HG03280 (cell line): ENCODE data around the gene NFATC1.
A peak's percentile ranks its signal among the peaks of the same experiment; 100 is the strongest.

Source experiments
- ATAC-seq: cut with Tn5 transposase; IDR thresholded peaks from one replicate; pipeline ENCODE4 v1.9.1; 2021; ENCODE audit warnings: mild to moderate bottlenecking, moderate library complexity; ENCODE audit not compliant: unreplicated experiment

NFATC1 gene

DNA sequence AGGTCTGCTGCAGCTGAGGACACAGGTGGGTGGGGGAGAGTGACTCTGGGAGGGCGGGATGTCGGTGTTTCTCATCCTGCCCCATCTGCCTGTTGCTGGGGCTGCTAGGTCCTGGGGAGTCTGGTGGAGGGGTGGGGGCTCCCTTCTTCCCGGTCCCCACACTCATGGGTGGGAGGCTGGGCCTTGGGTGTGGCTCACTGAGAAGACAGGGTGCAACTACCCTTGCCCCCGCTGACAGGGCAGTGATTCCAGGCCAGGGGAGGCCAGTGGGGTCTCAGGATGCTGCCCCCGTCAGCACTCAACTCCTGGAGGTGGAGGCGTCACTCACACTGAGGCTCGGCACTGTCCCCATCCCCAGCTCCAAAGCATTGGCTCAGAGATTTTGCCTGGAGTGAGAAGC lies 7.7 kb upstream of the NFATC1 start:
- no peak for ATAC-seq

DNA sequence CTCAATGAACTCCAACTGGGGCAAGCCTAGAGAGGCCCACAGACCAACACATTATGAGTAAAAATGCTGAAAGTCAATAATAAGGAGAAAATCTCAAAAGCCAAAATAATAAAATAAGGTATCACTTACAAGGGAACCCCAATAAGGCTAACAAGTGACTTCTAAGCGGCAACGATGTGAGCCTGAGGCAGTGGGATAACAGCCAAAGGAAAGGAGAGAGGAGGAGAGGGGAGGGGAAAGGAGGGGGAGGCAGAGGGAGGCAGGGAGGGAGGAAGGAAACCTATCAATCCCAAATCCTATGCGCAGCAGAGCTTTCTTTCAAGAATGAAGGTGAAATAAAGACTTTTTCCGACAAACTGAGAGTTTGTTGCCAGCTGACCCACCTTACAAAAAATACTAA lies 6.0 kb upstream of the NFATC1 start:
- ATAC-seq, result no peak

DNA sequence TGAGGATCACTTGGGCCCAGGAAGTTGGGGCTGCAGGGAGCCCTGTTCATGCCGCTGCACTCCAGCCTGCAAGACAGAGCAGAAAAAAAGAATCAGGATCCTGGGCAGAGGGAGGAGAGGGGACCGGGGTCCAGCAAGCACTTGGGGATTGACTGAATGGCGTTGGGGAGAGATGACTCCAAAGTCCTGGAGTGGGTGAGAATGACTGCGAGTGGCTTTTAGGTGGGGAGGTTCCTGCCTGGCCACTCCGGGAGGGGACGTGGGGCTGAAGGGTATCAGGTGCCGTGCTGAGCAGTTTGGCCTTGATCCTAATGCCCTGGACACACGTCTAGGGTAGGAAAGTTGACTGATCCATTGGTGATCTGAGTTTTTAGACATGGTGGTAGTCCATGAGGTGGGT lies 3.5 kb upstream of the NFATC1 start:
- ATAC-seq, result no peak

DNA sequence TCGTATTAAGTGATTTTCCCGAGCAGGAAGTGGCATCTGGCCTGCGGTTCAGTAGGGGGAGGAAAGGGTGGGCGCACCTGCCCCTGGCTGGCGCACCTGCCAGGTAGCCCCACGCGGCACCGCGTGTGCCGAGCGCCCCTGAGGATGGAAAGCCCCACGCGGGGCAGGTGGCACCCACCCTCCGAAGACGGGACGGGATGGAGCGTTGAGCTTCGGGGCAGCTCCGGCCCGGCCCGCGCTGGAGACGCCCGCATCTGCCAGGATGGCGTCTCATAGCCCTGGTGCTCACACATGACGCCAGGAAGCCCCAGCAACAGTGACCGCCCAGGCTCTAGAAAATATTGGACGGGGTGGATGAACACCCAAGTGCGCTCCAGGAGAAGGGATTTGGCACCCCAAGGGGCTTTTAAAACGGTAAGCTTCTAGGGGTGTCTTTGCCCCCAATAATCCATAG lies 2.5 kb upstream of the NFATC1 start:
- ATAC-seq, result no peak

DNA sequence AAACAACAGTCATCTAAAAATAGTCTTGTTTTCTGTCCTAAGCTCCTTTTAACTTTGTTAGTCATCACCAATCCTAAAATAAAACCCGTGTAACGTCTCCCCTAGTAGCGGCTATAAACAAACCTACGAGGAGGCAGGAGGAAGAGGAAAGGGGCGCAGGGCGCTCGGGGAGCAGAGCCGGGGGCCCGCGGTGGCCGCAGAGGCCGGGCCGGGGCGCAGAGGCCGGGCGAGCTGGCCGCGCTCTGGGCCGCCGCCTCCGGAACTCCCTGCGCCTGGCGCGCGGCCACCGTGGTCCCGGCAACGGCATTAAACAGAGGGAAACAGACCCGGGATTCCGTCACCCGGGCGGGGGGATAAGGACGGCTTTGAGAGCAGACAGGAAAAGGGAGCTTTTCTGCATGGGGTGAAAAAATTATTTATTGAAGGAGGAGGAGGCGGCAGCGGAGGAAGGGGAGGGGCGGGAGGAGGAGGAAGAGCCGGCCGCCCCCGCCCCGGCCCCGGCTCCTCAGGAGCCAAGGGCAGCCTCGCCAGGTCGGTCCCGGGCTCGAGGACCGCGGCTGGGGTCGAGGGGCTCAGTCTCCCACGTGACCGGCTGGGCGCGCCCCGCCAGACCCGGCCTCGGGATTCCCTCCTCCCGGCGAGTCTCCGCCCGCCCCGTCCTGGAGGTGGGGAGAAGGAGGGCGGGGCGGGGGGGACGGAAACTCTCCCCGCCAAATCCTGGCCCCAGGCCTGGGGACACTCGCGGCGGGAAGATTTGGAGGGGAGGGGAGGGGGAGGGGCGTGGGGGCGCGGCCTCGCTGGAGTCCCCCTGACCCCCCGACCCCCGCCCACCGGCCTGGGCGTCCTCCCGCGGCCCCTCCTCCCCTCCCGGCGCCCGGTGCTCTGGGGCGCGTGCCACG lies 1.8 kb upstream of the NFATC1 start:
- ATAC-seq, result no peak

DNA sequence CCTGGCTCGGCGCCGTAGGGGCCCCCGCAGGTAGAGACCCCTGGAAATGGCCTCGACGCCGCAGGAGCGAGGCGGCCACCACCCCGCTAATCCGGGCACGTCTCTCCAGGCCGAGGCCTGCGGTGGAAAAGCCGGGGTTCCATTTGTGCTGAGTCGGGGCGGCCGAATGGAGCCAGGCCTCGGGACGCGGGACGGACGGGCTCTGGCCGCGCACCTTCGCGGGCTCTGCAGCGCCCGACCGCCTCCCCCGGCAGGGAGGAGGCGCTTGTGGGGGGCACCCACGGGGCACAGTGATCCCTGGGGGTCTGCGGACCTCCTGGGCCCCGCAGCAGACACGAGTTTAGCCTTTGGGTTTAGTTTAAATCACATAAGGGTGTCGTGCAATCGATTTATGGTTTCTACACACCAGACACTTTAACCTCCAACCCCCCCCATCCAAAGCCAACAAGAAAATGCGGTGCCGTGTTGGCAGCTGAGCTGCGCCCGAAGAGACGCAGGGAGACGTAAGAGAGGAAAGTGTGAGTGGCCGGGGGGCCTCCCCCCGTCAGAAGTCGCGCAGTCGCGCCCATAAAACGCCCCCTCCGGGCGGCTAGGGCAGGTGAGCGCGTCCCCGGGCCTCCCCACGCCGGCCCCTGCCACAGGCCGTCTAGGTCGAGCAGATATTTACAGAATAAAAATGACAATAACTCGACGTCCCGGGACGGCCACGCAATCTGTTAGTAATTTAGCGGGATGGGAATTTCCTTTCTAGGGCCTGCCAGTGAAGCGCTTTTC lies 1.0 kb upstream of the NFATC1 start:
- no peak for ATAC-seq

DNA sequence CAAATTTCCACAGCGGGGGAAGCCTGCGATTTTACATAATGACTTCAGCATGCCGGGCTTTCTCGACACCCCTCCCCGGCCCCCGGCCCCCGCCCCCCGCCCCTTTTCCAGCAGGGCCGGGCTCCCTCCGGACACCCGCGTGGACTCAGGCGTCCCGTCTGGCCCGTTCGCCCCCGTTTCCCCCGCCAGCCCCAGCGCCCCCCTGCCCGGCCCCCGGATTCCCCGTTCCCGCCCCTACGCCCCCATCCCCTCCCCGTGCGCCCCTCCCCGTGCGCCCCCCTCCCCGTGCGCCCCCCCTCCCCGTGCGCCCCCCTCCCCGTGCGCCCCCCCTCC lies 456 bp upstream of the NFATC1 start:
- no peak for ATAC-seq

DNA sequence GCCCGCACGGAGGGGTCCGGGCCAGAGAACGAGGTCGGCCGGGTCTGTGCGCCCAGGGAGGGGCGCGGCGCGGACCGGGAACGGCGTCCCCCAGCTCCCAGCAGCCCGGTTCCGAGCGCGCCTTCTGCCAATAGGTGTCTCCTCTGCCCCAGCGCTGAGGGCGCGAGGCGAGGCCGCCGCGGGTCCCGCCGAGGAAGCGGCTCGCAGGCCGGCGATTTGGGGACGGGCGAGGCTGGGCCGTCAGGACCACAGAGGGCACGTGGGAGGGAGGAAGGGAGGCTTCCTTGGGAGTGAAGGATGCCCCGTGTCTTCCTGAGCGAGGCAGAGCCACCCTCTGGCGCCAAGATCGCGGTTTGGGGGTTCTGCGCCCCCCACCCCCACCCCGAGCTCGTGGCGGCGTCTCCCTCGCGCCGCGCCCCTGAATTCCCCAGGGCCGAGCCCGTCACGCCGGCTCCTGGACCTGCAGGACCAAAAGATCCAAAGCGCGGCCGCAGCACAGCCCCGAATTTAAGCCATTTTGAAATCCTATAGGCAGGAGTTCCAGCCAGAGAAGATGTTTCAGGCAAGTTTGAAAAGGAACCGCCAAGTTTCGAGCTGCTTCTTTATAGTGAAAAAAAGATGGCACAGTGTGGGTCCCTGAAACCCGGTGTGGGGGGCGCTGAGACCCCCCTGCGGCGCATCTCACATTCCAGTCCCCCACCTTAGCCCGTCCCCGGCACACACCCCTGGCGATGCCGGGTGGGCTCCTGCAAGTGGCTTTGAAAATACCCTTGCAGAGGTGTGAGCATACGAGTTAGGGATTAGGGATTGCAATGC lies 909 bp downstream of the NFATC1 start:
- peak; percentile 29 for ATAC-seq

DNA sequence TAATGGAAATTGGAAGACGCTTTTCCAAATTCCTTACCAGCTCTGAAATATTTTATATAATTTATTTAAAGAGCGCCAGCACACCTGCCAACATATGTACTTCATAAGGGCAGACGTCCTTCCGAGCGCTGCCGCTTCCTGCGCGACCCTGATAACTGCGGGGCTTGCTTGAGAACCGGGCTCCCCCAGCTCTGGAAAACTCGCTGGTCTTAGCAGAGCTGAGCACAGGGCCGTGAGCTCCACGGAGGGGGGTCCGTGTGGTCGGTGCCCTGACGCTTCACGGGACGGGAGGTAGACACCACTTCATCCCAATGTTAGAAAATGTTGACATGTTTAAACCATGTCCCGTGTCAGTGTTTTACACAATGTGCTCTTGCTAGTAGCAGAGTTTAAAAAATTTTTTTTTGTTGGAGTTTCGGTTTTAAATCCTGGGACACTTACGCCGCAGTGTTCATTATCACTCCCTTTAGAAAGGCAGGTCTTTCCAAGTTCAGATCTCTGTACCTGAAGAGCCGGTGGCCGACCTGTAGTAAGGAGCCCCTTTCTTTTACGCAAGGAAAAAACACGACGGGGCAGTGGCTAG lies 1.6 kb downstream of the NFATC1 start:
- no peak for ATAC-seq

DNA sequence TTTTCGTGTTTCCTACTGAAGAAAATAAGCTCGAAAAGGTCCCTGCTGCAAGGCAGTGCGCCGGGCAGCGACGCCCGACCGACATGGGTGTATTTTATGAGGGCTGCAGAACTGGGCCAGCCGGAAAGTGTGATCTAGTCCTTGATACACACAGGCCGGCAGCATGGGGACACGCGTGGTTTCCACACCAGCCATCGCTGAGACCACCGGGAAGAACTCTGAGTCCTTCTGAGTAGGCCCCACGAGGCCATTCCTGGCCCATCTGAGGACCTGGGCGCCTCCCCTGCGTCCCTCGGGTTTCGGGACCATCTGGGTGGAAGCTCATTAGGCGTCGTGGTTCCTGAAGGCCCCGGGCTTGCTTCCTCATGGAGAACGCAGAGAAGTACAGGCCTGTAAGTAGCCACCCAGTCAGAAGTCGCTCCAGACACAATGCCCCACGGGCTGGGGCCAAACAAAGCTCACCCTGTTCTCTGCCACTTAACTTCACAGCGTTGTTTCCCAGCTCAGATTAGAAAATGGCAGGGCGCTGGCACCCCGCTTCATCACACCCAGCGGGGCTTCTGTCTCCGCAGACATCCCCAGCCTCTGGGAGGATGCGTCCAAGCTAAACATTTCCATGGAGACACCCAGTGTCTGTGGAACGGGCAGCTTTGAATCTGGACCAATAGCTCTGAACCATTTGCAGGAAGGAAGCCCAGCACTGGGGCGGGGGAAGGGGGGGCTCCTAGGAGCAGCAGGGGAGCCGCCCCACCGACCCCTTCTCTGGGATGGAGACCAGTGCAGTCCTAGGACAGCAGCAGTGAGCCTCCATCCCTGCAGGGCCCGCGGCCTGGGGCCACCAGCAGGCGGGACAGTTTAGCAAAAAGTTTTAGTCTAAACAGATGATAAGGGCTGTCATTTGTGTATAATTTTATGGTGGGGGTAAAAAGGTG lies 2.4 kb downstream of the NFATC1 start:
- no peak for ATAC-seq

DNA sequence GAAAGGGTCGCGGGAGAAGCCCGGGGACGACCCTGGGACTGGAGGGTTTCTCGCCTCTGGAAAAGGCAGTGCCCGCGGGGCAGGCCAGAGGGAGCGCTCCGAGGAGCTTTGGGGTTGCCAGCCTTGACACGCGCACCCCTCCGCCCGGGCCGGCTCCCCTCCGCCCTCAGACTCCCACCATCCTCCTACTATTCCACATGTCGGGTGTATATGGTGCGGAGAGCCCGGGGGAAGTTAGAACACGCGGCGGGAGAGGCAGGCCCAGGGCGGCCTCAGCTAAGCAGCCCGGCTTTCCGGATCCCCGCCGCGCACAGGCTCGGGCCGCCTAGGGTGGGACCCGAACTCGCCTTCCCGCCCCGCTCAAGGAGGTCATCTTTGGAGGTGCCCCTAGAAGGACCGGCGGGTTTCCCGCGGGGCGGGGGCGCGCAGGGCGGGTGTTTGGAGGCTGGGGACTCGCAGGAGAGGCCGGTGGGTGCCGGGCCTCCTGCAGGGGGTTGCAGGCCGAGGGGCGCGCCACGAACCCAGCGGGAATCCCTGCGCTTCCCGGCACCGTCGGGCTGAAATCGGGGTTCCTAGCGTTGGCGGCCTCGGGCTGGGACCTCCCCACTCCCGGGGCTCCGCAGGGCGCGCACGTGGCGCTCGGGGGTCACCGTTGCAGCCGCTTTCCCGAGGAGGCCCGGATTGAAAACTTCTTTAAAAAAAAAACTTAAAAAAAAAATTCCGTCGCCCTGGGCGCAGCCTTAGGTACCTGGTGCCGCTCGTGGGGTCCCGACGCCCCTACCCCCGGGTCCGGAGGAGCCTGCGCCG lies 3.7 kb downstream of the NFATC1 start:
- no peak for ATAC-seq

DNA sequence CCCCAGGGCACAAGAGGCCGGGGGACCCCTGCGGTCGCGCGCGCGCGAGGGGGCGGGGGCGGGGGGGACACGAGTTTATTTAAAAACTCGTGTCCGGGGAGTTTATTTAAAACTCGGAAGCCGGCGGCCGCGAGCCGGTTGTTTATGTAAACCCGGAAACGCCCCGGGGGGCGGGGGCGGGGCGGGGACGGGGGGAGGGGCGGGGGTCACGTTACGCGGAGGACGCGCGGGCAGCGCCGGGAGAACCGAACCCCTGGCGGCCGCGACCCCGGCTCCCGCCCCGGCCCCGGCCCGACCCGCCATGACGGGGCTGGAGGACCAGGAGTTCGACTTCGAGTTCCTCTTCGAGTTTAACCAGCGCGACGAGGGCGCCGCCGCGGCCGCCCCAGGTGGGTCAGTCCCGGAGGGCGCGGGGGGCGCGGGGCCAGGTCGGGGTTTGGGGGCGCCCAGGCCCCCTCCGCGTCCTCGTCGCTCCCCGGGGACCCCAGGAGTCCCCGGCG lies 4.4 kb downstream of the NFATC1 start:
- ATAC-seq, result no peak

DNA sequence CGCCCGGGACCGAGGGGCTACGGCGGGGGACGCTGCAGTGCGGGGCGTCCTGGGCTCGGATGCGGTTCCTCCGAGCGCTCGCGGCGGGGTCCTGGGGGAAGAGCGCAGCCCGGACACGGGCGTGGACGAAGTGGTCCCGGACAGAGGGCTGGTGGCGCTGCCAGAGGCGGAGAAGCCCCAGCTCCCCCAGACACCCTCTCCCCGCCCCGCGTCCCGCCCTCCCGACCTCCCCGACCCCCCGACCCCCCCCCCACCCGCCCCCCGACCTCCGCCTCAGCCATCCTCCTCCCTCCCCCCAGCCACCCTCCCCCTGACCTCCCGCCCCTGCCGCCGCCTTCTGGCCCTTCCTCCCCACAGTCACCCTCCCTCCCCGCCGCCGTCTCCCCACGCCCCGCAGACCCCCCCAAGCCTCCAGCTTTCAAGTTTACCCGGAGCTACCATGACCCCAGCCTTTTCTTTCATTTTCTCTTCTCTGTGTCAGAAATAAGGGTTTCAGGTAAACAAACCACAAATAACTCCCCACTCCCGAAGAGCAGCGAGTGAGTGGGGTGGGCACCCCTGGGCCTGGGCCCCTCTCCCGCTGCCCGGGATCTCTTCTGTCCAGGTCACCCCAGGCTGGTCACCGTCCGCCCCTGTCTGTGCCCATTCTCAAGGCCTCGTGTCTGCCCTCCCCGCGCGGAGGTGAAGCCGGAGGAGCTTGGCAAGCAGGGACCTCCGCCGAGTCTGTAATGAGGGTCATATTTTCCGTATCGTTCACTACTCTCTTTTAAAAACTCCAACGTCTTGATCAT lies 5.1 kb downstream of the NFATC1 start:
- ATAC-seq, result no peak

DNA sequence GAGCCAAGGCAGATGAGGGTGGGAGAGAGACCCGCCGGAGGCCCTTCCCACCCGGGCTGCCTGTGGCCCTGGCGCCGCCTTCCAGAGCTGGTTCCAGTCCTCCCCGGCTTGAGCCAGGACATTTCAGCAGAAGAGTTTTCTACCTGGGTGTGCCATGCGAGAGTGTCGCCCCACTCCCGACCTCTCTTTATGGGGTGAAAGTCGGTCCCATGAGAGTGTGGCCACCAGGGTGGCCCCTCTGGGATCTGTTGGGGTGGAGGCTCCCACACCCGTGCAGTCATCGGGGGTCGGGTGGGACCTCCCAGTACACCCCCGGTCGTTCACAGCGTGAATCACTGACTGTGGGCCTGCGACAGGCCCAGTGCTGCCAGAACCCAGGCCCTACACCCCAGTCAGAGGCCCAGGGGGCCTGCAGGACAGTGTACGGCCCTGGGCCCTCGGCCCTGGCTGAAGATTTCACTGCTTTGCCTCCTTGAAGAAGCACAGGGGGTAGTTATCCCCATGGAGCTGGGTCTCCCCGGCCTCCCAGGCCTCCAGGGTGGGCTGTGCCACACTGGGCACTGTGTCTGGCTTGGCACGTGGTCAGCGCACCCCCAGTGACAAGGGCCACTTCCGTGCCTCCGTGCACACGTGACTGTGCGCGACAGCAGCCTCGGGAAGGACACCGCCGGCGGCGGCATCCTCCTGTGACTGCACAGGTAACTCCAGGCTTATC lies 5.9 kb downstream of the NFATC1 start:
- ATAC-seq, result no peak

DNA sequence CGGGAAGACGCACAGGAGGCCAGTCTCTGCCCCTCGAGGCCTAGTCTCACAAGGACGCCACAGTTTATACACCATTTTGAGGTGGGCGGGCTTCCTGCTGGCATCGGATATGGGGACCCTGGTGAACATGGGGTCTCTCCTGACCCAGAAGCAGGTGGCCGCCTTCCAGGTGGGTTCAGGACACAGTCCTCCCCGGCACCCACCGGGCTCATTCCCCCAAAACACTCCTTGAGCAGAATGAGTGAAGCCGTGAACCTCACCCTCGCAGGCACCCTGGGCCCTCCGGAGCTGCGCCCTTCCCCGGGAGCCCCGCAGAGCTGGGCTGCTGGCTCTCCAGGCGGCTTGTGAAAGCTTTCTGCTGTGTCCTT lies 6.5 kb downstream of the NFATC1 start:
- no peak for ATAC-seq

DNA sequence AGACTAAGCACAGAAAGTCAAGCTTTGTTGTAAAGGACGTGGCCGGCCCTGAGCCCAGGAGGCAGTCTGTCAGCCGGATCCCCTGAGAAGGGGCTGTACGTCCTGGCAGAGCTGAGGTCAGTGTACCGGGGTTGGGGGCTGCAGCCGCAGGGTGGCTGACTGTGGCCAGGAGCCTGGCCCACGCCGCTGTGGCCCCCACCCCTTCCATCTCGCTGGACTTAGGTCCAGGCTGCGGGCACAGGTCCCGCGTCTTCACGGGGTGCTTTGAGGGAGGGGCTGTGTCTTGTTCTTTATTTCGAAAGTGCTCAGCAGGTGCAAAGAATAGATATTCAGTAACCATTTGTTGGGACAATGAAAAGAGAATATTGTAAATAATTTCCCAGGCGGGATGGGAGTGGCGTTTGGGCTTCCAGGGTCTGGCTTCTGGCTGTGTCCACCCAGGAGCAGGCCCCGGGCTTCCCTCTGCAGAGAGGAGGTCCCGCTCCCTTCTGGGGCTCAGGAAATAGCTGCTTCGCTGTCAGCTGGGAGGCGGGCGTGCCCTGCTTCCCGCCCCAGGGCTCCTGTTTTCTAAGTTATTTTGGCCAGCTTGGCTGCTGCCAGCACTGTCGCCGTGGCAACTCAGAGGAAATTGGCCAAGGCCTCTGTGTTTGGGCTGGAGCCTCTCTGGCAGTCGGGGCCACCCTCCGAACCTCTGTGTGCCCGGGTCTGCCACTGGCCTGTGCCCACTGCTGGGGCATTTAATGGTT lies 7.4 kb downstream of the NFATC1 start:
- no peak for ATAC-seq
